SK-N-SH (cell line): ENCODE data around the gene ALPL.

Experiments
- RAD21 ChIP-seq: IDR thresholded peaks from 2 replicates; pipeline ENCODE4 v1.6.1; 2012; ENCODE audit warnings: mild to moderate bottlenecking, low read length
- TAF1 ChIP-seq: IDR thresholded peaks from 2 replicates; pipeline ENCODE4 v1.6.1; 2012; ENCODE audit warnings: low read depth, mild to moderate bottlenecking, low read length, moderate library complexity, borderline replicate concordance
- TEAD4 ChIP-seq: IDR thresholded peaks from 2 replicates; pipeline ENCODE4 v1.4.0; 2012; ENCODE audit warnings: mild to moderate bottlenecking, borderline replicate concordance; ENCODE audit not compliant: insufficient read depth
- TF ChIP-seq, protein P1 (sequence below): fragments of 150-350 bp; IDR thresholded peaks from 2 replicates; pipeline ENCODE4 v1.6.1; 2017; ENCODE audit warnings: antibody characterized with exemption, low read length, low read depth, borderline replicate concordance

GRCh38 chr1:21614419-21615115 lies 105.3 kb downstream of the ALPL start:
- no peak for TF ChIP-seq TAF1
- no peak for TF ChIP-seq TEAD4
- TF ChIP-seq RAD21, result no peak
- TF ChIP-seq, protein P1, sequence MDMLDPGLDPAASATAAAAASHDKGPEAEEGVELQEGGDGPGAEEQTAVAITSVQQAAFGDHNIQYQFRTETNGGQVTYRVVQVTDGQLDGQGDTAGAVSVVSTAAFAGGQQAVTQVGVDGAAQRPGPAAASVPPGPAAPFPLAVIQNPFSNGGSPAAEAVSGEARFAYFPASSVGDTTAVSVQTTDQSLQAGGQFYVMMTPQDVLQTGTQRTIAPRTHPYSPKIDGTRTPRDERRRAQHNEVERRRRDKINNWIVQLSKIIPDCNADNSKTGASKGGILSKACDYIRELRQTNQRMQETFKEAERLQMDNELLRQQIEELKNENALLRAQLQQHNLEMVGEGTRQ, result no peak
